Lung microvascular endothelial cell (primary cell): ENCODE measurements around the gene ABCA2. TPM values are rescaled to one million over a fixed set of nuclear protein-coding genes. Genes with fewer than 3 reads are reported as not detected.

Experiments
- DNase-seq, 2 donors: peaks; one replicate each; pipeline versions ENCODE4 v3.0.0 to v3.0.0-alpha.2; 2010; ENCODE audit warnings: low read depth in 2 of 2
- total RNA-seq: library from RNA; depleted of rRNA; stranded (reverse); fragments of >200 nt; gene quantifications from 2 replicates; pipeline ENCODE4 v1.2.1, GENCODE V29; 2014

The ABCA2 gene
- total RNA-seq, 1 donor from 2014 or later = 4.0 TPM

GRCh38 chr9:137030006-137030405 is 2.0 kb upstream of the ABCA2 start:
- DNase-seq = no peak

- DNase-seq = peak; percentile 56 to 67
Observed at GRCh38 chr9:137029058-137029936, 1.3 kb upstream of the ABCA2 start.

GRCh38 chr9:137028263-137029057 is 423 bp upstream of the ABCA2 start:
- DNase-seq = peak; percentile 37 to 66

GRCh38 chr9:137026828-137027227 is 1.2 kb downstream of the ABCA2 start:
- no peak for DNase-seq

- DNase-seq = no peak
Observed at GRCh38 chr9:137026384-137026783, 1.7 kb downstream of the ABCA2 start.

GRCh38 chr9:137025517-137025966 is 2.5 kb downstream of the ABCA2 start:
- DNase-seq = no peak

- no peak for DNase-seq
Observed at GRCh38 chr9:137023583-137023991, 4.5 kb downstream of the ABCA2 start.

GRCh38 chr9:137023157-137023556 is 4.9 kb downstream of the ABCA2 start:
- no peak for DNase-seq

- DNase-seq = no peak
Observed at GRCh38 chr9:137022662-137023008, 5.4 kb downstream of the ABCA2 start.

- DNase-seq = peak; percentile 69 to 89
Observed at GRCh38 chr9:137021979-137022661, 5.9 kb downstream of the ABCA2 start.

- no peak for DNase-seq
Observed at GRCh38 chr9:137021568-137021978, 6.5 kb downstream of the ABCA2 start.

GRCh38 chr9:137020771-137021567 is 7.1 kb downstream of the ABCA2 start:
- no peak for DNase-seq

GRCh38 chr9:137019891-137020683 is 8.0 kb downstream of the ABCA2 start:
- DNase-seq = no peak

- DNase-seq = no peak
Observed at GRCh38 chr9:137018761-137019559, 9.1 kb downstream of the ABCA2 start.

GRCh38 chr9:137017791-137018497 is 10.1 kb downstream of the ABCA2 start:
- DNase-seq = no peak

GRCh38 chr9:137017071-137017470 is 11.0 kb downstream of the ABCA2 start:
- DNase-seq = no peak

GRCh38 chr9:137016436-137016835 is 11.6 kb downstream of the ABCA2 start:
- no peak for DNase-seq

GRCh38 chr9:137015976-137016375 is 12.1 kb downstream of the ABCA2 start:
- no peak for DNase-seq

GRCh38 chr9:137015540-137015930 is 12.5 kb downstream of the ABCA2 start:
- DNase-seq = no peak
